Activated gamma-delta T cell treated with anti-CD3 and anti-CD28 coated beads, Interleukin-2, amount 50 U/mL, for 16 hours (primary cell): ENCODE measurements around the gene CDR2.
"Not testable (repeated sequence)": the region's sequence is repeated elsewhere in the genome, so short reads cannot be mapped to it uniquely, and the experiment has no call there.

Source experiments
- DNase-seq: peaks from one replicate; pipeline ENCODE4 v3.0.0-alpha.2; 2020; ENCODE audit warnings: low read depth

CDR2 gene

DNA sequence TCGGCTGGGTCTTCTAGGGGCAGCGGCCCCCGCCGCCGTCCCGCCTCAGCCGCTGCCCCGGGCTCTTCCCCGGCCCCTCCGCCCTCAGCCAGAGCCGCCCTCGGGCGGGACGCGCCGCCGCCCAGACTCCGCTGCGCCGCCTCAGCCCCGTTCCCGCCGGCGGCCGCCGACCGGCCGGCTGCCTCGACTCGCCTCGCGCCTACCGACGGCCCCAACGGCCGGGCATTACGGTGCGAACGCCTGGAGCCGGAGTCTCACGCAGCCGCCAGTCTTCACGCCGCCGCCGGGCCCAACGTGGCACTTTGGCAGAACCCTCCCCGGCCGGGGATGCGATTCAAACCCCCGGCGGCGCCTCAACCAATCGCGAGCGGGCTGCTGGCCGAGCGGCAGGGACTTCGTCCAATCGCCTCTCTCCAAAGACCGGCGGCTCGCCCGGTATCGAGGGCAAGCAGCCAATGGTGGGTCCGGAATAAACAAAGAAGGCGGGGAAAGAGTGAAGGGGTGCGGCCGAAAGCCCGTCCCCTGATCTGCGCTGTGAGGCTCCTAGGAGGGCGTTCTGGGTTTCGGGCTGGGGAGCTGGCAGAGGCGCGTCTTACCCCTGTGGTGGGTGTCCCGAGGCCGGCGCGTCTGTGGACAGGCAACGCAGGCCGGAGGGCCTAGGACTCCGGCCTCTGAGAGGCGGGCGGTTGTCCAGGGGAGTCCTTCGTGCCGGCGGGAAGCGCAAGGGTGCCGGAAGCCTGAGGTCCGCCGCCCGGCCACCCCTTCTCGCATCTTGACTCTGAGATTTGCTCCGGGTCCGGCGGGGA, at the start of gene CDR2:
TSS of gene CDR2 (minus strand) at position 309 of the 806 bp plus-strand sequence. CDS start 310 bp downstream, outside the sequence.
- peak; percentile 98 for DNase-seq

DNA sequence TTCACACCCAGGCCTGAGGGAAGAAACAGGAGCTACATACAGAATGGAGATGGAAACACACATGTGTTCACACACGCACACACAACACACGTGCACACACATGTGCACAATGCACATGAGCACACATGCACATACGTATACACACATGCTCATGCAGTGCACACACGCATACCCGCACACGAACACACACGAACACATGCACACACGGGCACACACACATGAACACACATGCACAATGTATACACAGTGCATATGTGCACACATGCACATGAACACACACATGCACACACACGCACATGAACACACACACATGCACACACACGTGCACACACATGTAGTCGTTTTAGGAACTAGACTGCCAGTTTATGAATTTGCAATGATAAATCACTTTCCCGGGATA, 49.3 kb upstream of the CDR2 start:
- DNase-seq = no peak

DNA sequence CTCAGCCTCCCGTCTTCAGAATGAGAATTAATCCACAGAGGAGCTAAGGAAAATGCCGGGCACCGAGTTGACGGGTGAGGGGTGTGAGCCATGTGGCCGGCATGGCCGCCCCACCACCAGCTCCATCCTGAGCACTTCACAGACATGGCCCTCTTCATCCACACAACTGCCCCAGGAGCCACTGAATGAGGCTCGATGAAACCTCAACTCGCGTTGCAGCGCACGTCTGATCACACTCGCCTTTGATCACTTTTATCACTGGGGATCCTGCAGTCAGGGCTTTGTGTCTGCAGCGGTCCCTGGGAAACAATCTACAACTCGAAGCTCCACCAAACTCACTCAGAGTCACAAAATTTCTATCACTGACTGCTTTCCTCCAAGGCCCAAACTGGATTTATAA, 46.7 kb upstream of the CDR2 start:
- DNase-seq = no peak

DNA sequence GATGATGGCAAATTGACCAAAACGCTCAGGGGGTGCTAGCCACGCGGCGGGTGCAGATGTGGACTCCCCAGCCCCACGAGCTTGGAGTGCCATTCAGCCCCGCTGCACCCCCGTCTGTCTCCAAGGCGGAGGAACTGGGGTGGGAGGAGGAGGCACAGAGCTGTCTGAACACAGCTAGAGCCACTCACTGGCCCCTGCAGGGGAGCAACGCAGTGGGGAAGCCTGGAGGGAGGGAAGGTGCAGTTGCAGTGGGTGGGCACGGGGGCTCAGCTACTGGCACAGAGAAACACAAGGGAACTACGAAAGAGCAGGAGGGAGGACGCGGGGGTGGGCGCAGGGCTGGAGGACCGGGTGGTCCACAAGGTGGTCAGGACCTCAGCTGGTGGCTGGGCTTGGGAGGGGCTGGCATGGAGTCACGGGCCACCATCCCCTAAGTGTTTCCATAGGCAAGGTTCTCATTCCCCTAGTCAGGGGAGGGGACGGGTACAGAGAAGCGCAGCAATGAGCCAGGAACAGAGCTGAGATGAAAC, 46.3 kb upstream of the CDR2 start:
- DNase-seq = no peak

DNA sequence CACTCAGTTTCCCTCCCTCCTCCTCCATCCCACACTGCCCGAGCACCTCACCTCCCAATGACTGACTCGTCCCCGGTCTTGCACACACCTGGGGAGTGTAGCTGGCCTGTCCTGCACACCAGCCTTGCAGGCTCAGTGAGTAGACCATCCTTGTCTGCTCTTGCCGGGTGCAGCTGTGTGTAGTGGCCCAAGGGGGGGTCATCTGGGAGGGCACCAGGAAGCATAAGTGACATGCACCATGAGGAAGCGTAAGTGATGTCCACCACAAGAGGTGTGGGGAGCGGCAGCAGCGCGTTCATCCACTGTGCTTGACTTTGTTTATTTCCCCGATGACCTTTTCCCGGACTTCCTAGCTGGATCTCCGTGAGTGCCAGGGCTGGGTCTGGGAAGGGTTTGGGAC, 45.5 kb upstream of the CDR2 start:
- no peak for DNase-seq

DNA sequence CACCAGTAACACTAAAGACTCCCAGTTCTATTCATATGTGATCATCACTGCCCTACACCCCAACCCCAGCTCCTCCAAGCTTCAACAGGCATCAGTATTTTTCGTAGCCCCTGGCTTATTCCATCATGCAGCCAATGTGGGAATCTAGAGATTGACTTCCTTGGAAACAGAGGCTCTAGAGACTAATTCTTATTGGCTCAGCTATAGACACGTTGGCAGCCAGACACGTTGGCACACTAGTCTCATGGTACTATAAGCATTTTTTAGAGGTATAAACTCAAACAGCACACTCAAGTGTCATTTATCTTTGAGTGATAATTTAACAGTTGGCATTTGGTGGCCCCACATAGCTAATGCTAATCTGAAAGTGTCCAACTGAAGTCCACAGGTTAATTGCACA, 44.4 kb upstream of the CDR2 start:
- DNase-seq = no peak

DNA sequence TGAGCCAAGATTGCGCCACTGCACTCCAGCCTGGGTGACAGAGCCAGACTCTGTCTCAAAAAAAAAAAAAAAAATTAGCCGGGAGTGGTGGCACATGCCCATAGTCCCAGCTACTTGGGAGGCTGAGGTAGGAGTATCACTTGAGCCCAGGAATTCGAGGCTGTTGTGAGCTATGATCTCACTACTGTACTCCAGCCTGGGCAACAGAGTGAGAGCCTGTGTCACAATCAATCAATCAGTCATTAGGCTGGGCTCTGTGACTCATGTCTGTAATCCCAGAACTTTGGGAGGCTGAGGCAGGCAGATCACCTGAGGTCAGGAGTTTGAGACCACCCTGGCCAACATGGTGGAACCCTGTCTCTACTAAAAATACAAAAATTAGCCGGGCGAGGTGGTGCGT, 43.4 kb upstream of the CDR2 start:
- DNase-seq = not testable (repeated sequence)

DNA sequence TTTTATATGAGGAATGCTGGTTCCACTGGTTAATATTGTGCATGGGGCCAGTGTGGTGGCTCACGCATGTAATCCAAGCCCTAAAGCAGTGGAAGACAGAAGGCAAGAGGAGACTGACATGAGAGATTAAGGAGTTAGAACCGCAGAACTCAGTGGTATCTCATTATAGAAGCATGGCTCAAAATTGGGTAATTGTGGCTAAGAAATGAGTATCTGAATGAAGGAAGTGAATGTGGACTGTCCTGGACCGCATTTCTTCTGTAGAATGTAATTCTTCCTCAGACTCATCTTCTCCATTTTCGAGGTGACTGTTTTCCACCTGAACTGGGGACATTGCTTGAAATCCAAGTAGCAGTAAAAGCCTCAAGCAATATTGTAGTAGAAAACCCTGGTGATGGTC, 42.6 kb upstream of the CDR2 start:
- DNase-seq = no peak

DNA sequence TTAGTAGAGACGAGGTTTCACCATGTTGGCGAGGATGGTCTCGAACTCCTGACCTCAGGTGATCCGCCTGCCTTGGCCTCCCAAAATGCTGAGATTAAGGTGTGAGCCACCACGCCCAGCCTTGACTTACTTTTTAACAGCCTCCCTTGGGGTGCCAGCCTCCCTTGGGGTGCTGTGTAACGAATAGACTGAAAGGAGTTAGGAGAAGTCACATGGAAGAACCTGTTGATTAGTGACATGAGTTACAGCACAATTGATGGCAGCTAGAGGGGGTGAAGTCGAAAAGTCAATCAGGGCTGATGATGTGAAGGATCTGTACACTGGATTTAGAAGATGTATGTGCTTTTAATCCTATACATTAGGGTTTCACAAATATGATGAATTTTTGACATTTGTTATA, 39.4 kb upstream of the CDR2 start:
- no peak for DNase-seq

DNA sequence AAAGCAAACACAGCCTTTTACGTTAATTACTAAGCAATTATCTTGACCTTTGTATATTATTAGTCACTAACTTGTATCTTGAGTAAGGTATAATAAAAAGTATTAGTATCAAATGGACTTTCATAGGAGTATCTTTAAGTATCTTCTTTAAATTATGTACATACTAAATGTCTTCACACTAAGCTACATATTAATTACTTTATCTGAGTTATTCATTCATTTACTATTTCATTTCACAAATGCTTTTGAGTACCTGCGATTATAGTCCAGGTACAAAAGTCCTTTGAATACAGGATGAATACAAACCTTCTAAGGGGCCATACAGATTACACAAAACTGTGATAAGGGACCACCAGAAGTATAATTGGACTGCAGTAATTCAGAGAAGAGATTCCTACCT, 33.1 kb upstream of the CDR2 start:
- DNase-seq = no peak

DNA sequence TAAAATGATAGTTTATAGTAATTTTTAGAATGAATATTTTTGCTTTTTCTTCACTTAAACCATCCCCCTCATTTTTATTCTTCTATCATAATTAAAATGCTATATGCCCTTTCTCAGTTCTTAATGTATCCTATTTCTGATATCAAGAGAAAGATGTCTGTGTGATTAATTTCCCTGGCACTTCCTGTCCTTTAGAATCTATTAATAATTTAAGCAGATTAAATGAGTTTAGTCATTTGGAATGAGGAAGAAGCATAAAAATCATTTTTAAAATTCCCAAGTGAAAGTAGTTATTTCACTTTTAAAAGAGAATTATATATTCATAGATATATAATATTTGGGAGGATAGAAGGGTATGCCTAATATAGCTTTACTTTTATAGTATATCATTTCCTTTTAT, 27.8 kb upstream of the CDR2 start:
- DNase-seq = no peak

DNA sequence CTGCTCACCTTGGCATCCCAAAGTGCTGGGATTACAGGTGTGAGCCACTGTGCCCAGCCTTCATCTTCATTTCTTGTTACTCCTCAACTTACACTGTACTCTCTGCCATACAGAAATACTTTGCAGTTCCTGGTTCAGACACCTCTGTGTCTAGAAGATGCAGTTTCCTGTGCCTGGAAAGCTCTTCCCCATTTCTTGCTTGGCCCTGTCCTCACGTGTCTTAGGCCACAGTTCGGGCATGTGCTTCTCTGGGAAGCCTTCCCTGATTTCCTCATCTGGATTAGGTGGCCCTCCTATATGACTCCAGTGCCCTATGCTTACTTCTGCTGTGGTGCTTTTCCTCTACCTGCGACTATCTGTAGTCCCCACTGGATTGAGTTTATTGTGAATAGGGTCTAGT, 26.5 kb upstream of the CDR2 start:
- no peak for DNase-seq

DNA sequence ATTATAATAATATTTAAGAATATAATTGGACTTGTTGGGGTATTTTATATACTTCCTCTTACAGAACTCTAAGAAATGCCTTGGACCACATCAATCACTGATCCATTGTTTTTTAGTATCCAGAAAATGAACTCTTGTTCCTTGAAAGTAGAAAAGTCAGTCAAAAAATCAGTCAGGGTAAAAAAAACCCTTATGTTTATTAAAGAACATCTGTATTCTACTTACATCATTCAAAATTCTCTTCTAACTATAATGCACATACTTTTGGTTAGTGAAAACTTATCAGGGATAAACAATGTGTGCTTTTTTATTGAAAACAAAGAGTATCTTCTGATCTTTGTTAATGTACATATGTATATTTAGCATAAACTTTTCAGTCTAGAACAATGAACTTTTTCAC, 23.5 kb upstream of the CDR2 start:
- no peak for DNase-seq

DNA sequence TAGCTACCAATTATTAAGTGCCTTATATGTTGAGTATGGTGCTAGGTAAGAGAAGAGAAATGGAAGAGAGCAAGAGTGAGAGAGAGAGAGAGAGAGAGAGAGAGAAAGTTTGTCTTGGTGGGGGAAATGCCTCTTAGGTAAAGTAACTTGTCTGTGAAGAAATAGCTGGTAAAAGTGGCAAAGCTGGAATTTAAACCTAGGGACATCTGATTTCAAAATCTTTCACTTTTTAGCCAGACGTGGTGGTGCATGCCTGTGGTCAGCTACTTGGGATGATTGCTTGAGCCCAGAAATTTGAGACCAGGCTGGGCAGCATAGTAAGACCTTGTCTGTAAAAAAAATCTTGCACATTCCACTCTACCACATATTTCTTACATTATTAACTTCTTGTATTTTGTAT, 23.0 kb upstream of the CDR2 start:
- DNase-seq = no peak

DNA sequence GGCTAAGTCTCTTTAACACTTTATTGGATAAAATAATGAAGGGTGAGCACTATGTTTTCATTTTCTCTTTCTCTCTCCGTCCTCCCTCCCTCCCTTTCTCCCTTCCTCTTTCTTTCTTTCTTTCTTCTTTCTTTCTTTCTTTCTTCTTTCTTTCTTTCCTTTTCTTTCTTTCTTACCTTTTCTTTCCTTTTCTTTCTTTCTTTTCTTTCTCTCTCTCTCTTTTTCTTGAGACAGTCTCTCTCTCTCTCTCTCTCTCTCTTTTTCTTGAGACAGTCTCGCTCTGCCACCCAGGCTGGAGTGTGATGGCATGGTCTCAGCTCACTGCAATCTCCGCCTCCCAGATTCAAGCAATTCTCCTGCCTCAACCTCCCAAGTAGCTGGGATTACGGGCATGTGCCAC, 21.5 kb upstream of the CDR2 start:
- DNase-seq = no peak

DNA sequence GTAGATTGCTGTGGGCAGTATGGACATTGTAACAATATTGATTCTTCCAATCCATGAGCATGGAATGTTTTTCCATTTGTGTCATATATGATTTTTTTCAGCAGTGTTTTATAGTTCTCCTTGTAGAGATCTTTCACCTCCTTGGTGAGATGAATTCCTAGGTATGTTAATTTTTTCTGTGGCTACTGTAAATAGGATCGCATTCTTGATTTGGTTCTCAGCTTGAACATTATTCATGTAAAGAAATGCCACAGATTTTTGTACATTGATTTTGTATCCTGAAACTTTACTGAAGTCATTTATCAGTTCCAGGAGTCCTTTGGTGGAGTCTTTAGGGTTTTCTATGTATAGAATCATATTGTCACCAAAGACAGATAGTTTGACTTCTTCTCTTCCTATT, 19.7 kb upstream of the CDR2 start:
- DNase-seq = no peak

DNA sequence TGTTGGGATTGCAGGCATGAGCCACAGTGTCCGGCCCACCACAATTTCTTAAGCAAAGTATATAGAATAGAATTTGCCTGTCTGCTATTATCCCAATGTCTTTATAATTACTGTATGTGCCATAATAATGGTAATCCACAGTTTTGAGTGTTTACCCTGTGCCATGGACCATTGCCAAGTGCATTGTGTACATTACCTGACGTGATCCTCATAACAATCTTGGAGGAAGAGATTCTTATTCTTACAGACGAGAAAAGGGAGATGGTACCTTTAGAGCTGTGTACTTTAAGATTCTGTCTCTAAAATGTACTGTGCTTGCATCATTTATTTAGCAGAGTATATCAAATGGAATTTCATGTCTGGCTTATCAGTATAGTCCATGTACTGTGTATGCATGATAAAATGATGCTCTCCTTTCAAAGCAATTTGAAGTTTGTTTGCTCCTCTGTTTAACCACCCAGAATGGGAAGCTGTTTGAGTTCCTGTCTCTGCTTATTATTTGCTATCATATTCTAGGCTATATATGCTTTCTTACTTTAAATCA, 13.8 kb upstream of the CDR2 start:
- DNase-seq = no peak

DNA sequence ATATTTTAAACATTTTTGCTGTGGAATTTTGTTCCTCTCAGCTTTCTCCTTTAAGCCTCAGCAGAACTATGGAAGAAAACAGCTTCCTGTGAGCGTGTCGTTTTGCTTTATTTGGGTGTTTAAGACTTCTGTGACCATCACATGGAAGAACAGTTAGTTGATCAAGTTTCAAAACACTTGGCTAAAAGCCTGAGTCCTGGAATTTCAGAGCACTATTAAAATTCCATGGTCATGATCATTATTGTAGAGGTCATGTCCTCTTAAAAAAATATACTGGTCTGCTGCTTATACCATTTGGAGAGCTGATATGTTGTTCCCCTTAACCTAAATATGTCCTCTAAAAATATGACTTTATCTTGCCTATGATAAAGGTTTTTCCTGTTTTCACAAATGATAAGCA, 12.6 kb upstream of the CDR2 start:
- DNase-seq = no peak

DNA sequence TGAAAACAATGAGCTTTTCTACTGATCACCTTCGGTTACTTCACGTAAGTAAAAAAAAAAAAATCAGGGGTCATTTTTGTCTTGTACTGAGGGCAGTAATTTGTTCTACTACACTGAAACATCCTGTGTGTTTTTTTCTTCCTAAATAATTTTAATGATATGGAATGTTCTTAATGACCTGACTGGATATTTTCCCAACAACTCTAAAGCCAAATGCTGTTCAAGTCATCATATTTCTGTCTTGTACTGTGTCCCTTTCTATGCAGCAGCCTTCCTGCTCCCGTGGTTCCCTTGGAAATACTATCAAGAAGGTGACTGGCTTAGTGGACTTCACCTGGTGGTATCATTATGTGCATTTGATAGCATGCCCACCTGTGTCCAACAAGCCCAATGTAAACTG, 10.8 kb upstream of the CDR2 start:
- DNase-seq = no peak

DNA sequence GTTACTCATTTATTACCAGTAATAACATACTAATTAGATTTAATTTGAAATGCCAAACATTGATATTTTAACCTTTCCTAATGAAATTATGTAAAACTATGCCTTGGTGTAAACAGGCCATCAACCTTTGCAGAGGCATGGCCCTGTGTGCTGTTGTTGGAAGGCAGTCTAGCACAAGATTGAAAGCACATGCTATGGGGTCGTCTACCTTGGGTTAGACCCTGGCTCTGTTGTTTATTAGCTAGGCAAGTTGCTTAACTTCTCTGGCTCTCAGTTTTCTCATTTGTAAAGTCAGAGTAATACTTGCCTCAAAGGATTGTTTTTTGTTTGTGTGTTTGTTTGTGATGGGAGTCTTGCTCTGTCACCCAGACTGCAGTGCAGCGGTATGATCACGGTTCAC, 9.4 kb upstream of the CDR2 start:
- DNase-seq = no peak

DNA sequence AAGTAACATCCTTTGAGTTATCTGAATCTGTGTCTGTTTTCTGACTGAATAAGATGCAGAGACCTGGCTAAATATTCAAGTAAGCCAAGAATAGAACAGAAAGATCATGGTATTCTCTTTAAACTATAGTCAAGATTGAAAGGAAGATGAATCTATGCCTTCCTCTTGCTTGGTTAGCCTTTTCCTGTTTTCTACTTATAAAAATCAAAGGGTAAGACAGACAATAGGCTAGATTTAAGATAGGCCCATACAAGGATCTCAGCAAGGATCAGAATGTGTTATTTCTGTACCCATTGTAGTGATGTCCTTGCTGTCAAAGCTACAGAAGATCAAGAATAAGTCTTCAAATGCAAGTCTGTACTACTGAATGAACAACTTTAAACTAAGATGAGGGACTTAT, 7.0 kb upstream of the CDR2 start:
- no peak for DNase-seq

DNA sequence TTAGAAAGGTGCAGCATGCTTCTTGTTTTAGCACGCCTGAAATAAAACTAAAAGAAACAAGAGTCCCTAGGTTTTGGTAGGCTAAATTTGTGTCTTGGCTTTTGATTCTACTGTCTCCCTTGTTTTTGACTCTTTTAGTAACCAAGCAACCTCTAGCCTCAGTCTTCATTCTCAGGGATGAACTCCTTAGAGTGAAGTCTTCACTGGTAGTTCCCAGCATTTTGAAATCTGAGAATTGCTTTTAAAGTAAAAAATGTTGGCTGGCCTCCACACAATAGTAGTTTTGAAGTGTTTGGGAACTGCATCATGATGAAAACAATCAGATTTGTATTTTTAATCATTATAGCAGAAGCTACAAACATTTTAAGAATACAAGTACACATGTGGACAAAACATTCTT, 6.1 kb upstream of the CDR2 start:
- DNase-seq = no peak

DNA sequence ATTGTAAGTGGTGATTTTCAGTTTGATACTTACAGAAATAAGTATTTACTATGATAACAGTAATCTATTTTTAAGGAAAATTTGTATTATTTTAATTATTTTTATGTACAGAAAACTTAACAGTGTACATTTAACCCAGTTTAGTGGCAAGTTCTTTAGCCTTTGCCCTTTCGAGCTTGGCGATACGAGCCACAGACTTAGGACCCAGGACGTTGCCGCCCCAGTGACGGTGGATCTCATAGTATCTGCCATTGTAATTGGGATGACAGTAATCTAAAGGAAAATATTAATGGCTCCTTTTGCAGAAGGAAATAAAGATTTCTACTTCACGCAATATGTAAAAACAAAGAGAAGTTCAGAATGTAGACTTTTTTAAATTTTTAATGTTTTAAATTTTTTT, 5.2 kb upstream of the CDR2 start:
- DNase-seq = no peak
